Right kidney (tissue), 1 donor: ENCODE data around the gene PLET1.
A peak's percentile ranks its signal among the peaks of the same experiment; 100 is the strongest.

Experiments used
- DNase-seq: peaks from one replicate; pipeline ENCODE4 v3.0.0-alpha.2; 2016

PLET1 gene

DNA sequence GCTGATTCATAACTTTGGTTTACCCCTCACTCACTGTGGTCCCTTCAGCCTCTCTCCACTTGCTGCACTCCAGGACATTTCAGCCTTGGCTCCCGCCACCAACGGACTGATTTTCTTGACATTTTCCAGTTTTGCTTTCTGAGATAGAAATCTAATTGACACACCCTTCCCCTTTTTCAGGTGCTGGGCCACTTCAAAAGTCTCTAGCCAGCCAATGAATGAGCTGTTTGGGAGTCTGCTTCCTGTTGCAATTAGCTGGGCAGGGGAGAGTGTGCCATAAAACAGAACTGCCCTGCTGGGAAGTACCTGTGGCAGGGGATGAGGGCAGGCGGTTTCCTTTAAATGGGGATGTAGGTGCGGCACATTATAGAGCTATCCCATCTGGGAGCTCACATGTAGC is 21.1 kb upstream of the PLET1 start:
- DNase-seq = no peak

DNA sequence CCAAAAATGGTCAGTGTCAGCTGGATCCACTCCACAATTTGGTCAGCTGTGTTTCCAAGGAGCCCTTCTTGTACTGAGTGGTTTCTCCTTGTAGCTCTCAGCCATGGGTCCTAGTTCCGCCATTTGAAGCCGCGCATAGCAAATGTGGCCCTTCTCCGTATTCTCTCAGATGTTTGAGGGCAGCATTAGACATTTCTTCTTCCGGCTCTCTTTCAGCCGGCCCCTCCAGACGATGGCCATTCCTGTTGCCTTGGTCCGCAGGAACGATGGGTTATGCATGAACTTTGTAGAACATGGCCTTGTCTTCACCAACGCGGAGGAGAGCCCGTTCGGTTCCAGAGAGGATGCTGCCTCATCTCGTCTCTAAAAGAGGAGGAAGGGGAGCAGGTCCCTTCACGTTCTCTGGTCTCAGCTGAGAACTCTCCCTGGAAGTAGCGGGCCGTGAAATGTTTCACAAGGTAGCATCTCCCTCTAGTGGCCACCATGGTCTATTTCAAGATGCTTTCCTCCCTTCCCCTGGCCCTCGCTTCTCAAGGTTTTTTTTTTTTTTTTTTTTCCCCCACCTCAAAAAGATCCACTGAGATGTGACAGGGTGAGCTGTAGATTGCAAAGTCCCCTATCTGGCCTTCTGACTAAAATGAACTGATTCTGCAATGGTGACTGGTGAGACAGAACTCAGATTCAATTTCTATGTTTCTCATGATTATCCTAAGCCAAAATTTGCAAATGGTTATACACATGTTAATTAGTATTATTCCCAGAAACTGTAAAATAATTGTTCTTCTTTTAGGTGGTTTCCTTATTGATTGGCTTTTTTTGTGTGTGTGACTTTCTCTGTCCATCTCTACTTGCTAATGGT is 19.8 kb upstream of the PLET1 start:
- peak; percentile 79 for DNase-seq

DNA sequence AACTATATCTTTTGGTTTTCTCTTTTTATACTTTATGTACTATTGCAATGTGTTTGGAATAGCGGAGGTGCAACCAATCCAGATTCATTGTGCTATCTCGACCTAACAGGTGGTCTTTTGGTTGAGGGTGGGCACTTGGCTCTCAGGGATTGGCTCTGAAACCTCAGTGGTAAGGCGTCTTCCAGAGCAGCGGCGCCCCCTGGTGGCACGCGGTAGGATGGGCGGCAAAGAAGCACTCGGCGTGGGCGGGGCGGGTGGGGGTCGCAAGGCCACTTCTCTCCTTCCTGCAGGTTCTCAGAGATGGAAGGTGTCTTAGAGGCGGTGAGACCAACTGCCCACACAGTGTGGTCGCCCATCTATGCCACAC is 19.2 kb upstream of the PLET1 start:
- no peak for DNase-seq

DNA sequence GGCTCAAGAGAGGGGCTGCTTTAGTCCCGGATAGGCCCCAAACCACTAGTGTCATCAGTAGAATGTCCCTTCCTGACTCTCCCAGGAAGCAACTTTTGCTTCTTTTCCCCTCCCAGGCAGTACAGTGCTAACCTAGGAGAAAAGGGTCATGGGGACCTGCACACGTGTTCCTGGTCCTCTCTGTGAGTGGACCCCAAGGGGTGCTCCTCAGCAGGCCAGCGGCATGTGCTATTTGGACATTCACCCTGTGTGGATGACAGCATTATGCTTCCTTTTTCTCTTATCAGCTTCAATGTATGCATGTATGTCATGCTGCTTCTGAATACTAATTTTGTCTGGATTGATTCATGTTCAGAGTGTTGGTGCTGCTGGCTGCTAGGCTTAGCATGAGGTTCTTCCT is 18.1 kb upstream of the PLET1 start:
- no peak for DNase-seq

DNA sequence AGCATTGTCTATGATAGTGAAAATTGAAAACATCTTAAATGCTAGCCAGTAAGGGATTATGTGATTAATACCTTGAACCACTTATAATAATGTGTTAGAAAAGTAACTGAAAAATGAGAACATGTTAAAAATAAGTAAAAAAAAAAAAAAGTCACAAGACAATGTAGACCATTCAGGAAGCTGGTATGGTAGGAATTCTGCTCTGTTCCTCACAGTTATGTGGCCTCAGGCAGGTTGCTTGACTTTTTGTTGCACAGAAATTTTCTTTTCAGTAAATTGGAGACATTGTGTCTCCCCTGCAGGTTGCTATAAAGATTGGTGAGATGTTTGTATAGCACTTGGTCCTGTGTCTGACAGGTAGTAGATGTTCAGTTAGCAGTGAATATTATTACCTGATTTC is 17.3 kb upstream of the PLET1 start:
- DNase-seq = no peak

DNA sequence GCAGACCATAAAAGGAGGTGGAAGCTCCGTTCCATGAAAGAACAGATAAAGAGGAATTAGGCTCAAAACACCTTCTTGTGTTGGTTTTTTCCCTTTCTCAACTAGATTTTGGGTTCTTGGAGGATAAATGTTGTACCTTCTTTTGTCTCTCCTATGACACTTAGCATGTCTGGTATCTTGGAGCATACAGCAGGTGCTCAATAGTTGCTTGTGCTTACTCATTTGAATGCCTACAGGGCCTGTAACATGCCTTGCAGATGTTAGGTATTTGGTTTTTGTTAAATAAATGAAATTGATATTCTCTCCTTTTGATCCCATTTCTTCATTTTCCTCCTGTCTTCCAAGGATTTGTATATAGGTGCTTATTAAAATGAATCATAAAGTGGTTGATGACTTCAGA is 16.4 kb upstream of the PLET1 start:
- DNase-seq = no peak

DNA sequence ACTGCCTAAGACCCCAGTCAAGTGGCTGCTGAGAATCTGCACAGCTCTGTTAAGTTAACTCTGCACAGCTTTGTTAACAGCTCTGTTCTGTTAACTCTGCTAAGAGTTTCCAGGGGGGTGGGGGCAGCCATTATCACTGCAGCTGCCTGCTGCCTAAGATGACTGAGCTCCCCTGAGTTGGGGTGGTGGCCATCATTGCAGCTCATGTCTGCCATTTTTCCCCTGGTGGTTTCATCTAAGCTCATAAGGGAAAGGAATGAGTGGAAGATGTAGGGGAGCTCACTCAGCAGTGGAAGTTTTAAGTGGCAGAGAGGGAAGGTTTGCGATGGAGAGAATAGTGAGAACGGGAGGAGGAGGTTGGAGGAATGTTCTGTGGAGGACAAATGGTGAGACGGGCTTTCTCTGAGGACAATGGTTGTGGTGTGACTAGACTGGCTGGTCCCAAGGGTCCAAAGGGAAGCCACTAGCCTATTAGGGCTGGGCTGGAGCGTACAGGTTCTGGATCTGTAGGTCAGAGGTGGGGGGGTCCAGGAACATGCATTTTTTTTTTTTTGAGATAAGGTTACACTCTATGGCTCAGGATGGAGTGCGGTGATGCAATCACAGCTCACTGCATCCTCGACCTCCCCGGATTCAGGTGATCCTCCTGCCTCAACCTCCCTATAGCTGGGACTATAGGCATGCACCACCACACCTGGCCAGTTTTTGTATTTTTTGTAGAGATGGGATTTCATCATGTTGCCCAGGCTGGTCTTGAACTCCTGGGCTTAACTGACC is 13.5 kb upstream of the PLET1 start:
- DNase-seq = no peak

DNA sequence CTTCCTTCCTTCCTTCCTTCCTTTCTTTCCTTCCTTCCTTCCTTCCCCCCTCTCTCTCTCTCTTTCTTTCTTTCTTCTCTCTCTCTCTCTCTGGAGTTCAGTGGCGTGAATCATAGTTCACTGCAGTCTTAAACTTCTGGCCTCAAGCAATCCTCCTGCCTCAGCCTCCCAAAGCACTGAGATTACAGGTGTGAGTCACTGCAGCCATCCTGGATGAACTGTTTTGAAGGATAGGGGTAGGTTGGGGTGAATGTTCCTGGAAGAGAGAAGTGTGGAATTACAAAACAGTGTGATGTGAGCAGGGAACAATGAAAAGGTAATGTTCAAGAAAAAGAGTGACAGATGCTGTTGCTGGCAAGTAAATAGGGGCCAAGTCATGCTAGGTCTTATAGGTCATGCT is 12.4 kb upstream of the PLET1 start:
- no peak for DNase-seq

DNA sequence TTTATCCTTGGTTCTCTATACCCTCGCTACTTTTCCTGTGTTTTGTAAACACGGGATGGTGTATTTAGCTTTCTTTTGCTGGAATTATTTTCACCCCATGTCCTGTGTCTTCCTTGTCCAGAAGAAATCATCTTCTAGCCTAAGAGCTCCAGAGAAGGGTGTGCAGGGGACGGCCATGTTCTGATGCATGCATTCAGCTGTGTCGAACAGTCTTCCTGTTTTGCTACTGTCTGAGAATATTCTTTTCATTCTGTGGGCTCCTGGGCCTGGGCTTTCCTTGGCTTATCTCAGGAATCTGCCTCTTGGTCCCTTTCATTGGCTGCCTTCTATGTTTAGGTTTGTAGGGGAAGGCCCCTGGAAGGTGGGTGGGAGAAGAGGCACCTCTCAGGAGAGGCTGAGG is 10.6 kb upstream of the PLET1 start:
- DNase-seq = no peak

DNA sequence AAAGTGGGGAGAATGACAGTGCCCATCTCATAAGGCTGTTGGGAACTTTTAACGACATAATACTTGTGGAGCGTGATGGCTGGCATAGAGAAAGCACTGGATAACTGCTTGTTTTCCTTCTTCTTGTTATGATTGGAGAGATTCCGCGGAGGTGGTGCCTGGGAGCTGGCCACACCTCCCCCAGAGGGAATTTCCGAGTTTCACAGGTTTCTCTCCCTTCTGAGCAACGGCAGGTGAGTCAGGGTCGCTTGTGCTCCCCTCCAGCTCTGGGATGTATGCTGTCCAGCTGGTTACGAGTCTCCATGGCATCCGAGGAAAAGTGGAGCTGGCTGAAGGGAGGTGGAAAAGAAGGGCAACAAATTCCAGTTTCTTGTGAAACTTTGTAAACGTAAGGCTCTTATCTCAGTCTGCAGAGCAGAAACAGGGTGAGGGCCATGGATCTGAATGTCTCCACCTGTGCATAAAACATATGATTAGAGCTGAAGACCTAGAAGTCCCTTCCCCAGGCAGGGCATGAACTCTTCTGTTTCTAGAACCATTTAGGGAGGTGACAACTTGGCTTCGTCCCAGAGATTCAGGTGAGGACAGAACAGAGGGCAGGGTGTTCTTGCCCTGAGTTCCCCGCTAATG is 10.0 kb upstream of the PLET1 start:
- DNase-seq = no peak

DNA sequence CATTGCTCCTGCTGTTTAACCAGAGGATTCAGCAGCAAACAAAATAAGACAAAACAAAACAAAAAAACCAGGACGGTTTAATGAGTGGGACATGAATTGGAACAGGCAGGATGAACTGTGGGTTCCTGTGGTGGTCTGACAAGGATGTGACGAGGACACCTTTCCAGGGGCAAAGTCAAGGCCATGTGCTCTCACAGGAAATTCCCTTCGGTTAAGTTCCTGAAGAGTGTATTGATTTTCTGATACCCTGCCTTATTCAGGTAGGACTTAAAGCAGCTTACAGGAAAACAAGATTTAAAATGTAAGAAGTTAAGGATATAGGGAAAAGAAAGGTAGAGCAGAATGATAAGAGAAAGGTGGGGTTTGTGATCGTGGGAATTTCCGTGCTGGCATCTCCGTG is 8.5 kb upstream of the PLET1 start:
- DNase-seq = no peak

DNA sequence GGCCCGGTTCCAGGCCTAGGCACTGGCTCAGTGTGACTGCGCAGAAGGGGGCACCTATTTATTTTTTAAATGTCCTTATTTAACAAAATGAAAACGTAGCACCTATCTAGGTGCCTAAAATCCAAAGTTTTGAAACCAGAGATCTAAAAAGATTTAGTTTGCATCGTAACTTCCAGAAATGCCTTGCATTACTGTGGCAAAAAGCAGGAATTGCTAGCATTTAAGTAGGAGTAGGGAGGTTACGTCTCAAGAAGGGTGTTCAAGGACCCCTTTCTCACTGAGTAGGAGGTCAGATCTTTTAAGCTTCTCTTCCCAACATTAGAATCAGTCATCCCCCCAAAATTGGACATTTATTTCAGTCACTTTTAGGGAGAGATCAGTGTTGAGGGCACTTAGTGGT is 7.7 kb upstream of the PLET1 start:
- no peak for DNase-seq

DNA sequence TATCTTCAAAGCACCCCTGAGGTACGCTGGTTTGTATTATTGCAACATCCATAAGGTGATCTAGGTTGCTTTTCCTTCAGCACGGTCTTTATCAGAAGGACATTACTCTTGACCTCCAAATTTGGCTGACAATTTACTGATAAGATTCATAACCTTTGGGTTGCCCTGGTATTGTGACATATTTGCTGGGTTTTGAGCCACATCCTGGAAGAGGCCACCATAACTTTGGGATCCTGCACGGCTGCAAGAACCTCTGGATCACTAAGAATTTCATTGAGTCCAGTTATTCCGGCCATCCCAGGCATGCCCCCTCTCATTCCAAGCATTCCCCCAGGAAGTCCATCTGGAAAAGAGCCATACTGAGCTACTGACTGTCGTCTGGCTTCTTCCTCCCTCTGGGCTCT is 6.5 kb upstream of the PLET1 start:
- no peak for DNase-seq

DNA sequence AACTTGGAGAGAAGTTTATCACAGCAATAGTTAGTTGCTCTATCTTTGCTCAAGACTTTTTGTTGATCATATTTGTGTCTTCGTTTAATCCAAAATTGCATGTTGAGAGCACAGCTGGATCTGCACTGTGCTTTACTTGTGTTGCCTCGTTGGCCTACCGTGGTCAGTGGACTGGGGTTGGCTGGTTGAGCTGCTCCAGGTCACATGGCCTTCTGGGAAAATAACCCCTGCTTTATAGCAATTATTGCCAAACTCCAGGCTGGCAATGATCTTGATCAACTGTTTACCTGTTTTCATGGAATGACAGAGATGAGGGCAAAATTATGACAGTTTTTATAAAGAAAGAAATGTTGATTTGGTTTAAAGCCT is 5.7 kb upstream of the PLET1 start:
- no peak for DNase-seq

DNA sequence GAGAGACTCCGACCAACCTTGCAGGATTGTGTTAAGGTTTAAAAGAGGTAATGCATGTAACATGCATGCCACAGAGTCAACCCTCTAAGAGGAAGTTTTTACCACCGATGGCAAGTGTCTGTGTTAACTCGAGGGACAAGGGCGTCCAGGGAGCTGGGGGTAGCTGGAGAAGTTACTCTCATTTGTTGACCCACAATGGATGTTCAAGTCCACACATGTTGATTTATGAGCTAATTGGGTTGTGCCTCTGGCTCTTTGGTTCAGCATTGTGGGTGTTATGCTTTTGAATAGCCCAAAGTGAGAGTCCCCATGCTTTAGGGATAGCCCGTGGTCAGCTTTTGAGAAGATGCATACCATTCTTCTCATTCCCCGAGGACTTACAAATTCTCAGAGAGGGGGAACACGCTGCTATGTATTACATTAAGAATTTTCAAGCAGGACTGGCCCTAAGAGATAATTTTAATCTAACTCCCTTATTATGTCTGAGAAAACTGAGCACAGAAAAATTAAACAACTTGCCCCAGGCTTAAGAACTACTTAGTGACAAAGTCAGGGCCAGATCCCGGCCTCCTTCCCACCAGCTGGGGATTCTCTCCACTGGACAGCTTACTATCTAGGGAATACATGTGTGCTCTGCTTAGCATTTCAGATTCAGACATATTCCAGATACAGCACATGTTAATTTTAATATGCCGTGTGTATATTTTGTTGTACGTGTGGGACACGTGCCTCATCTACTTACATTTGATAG is 5.2 kb upstream of the PLET1 start:
- DNase-seq = no peak

DNA sequence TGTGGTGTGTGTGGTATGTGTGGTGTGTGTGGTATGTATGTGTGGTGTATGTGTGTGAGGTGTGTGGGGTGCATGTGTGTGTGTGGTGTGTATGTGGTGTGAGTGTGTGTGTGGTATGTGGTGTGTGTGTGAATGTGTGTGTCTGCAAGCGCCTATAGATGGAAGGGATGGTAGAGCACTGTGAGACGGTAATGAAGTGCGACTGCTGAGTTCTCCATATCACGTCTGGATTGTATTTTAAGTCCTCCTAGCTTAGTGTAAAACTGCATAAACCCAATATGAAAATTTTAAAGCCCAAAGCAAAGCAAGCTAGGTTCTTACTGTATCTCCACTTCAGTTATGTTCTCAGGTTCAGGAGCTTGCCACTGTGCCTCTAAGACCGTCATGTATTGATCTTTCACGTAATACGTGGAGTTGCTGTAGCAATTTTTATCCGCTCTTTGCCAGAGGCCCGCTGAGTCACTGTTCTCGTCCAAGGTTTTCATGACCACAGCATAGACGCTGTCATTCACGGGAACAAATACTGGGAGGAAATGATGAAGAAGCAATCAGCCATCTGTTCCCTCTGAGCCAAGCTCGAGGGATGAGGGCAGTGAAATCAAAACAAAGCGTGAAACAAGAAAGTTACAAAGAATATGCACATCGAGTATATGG is 5.5 kb downstream of the PLET1 start:
- no peak for DNase-seq

DNA sequence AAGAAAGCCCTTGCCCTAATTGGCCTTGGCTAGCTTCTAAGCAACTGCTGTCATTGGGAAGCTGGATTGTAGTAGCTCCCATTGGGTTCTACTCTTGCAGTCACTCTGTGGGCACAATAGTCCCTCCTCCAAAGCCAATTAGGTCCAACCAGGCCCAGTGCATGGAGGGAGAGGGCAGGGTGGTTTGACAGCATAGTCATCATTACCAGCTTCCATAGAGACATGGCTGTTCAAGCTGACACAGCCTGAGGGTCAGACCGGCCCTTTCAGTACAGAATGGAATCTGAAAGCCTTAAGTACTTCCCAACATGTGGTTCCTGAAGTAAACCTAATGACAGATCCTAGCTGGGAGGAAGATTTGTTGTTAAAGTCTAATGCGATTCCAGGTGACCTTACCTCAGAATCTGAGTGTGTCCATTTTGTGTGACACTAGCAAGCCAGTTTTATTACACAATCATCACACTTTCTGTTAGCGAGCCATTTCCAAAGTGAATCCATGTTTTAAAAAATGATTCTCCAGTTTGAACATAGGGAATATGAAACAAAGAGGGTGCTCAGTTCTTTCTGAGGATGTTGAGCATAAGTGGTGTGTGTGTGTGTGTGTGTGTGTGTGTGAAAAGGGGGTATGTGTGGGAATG is 6.9 kb downstream of the PLET1 start:
- no peak for DNase-seq

DNA sequence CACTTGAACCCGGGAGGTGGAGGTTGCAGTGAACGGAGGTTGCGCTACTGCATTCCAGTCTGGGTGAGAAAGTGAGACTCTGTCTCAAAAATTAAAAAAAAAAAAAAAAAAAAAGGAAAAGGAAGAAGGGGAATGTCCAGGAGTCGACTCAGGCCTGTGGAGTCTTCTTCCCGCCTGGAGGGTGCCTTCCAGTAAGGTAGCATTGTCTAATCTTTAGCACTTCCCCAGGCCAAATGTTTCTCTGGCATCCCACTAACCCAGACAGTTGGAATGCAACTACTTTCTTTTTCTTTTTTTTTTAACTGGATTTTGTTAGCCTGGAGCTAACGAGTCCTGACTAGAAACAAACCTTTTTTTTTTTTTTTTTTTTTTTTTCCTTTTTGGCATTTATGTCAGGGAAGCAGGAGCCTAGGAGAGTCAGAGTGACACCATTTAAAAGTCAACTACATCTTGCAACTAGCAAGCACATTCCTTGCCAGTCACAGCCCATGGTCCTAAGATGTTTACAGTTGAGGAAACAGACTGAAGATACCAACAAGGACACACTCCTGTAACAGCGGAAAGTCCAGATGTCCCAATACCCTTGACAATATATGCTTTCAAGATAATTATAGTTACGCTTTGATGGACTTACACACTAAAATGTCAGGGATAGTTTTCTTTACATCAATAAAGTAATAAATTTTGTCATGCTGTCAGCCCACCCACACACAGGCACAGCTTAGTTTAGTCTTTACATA is 10.6 kb downstream of the PLET1 start:
- peak; percentile 28 for DNase-seq

DNA sequence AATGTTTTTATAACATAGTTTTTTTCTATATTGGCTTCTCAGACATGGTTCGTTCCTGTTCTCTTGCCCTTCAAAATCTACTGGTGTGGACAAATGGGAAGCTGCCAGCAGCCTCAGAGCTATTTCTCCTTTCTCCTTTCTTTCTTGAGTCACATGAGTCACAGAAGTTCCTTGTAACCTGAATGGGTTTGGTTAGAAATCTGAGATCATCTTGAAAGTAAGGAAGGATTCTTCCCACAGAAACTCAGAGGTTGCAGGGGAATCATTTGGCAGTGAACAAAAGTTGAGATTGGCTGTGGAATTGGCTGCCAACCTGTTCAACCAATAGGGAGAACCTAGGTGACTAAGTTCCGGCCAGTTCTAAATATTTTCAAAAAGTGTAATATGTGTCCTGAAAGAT is 12.5 kb downstream of the PLET1 start:
- no peak for DNase-seq

DNA sequence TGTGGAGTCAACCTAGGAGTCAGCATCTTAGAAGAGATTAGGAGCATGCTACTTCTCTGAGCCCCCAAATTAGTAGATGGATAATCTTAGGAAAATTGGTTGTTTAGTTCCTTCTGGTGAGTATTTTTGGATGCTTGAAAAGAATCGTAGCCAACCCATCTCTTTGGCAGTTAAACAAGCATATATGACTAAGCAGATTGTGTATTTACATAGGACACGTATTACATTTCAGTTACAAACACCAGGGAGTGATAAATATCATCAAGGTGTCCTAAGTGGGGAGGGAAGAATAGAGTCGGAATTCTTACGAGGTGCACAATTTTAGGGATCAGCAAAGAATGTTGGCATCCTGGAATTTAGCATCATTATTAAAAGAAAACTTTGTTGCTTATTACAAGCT is 13.5 kb downstream of the PLET1 start:
- DNase-seq = no peak

DNA sequence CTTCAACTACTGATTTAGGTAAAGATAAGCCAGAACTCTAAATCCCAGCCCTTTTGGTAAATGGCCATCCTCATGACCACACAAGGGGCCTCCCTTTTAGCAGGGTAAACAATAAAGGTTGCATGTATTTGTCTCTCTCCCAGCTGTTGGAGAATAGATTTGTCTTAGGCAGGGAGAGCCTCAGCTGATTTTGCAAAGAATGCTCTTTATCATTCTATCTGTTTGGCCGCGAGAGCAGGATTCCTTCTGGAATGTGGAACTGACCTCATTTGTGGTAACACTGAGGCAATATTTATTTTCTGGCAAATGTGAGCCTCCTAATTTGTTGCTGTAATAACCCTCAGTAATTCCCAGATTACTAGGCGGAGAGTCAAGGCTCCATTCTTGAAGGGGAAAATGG is 19.2 kb downstream of the PLET1 start:
- no peak for DNase-seq
